Stimulated activated memory B cell treated with anti-CD40 and anti-IgM and Interleukin-4, amounts not matched to agents 10 μg/mL and 1 μg/mL and 100 μg/mL, for 72 hours (primary cell): ENCODE results near the gene CCDC9B.

Experiments
- ATAC-seq: fragments of 150-1000 bp; cut with Tn5 transposase; 2 replicates; pipeline ENCODE4 v1.10.0; 2021
- H3K27ac Mint-ChIP-seq: one replicate; pipeline ENCODE4 v1.8.0; 2022; ENCODE audit warnings: mild to moderate bottlenecking, mixed read lengths
- H3K27me3 Mint-ChIP-seq: one replicate; pipeline ENCODE4 v1.8.0; 2022; ENCODE audit warnings: mixed read lengths
- H3K36me3 Mint-ChIP-seq: one replicate; pipeline ENCODE4 v1.8.0; 2022; ENCODE audit warnings: mixed read lengths
- H3K4me1 Mint-ChIP-seq: one replicate; pipeline ENCODE4 v1.8.0; 2022; ENCODE audit warnings: mixed read lengths
- H3K4me3 Mint-ChIP-seq: one replicate; pipeline ENCODE4 v1.8.0; 2022; ENCODE audit warnings: mild to moderate bottlenecking, moderate library complexity, mixed read lengths
- H3K9me3 Mint-ChIP-seq: one replicate; pipeline ENCODE4 v1.8.0; 2022; ENCODE audit warnings: mixed read lengths

The CCDC9B gene

GRCh38 chr15:40331026-40331425, 9.7 kb downstream of the CCDC9B start:
- Mint-ChIP-seq H3K27ac (no peak overlapping the region), H3K4me3 (no peak overlapping the region), H3K4me1 (peaks cover 21% of the 10 kb centered on the region), H3K9me3 (no peaks in the 10 kb centered on the region), H3K36me3 (no peaks in the 10 kb centered on the region), H3K27me3 (no peaks in the 10 kb centered on the region)
- no peak for ATAC-seq

DNA sequence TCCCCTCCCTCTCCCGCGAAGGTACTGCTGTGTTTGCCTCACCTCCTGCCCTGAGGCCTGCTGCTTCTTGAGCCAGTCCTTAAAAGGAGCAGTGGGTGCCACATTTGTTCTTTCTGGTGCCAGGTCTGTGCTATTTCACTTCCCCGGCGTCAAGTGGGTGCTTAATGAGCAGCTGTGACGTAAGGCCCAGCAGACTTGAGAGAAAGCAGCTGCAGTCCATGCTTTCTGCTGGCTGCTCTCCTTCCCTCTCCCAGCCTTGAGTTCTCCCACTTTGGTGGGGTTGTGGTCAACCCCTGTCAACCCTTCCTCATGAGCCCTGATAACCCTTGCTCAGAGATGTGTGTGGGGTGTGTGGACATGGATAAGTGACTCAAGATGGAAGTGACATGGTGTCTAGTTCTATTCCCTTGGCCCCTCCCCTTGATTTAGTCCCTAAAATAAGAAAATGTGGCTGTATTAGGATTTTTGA, 10.3 kb downstream of the CCDC9B start:
- H3K27me3 Mint-ChIP-seq, result no peaks in the 10 kb centered on the region
- H3K9me3 Mint-ChIP-seq, result no peaks in the 10 kb centered on the region
- no peaks in the 10 kb centered on the region for H3K36me3 Mint-ChIP-seq
- H3K4me1 Mint-ChIP-seq, result peaks cover 22% of the 10 kb centered on the region
- no peak for ATAC-seq
- no peak overlapping the region for H3K4me3 Mint-ChIP-seq
- H3K27ac Mint-ChIP-seq, result no peak overlapping the region

- H3K9me3 Mint-ChIP-seq, result no peaks in the 10 kb centered on the region
- H3K27ac Mint-ChIP-seq, result no peak overlapping the region
- ATAC-seq, result no peak
- no peaks in the 10 kb centered on the region for H3K27me3 Mint-ChIP-seq
- peaks cover 23% of the 10 kb centered on the region for H3K4me1 Mint-ChIP-seq
- H3K36me3 Mint-ChIP-seq, result no peaks in the 10 kb centered on the region
- no peak overlapping the region for H3K4me3 Mint-ChIP-seq
Observed at GRCh38 chr15:40329804-40330203, 10.9 kb downstream of the CCDC9B start.

GRCh38 chr15:40328751-40329150, 12.0 kb downstream of the CCDC9B start:
- no peak for ATAC-seq
- H3K36me3 Mint-ChIP-seq, result no peaks in the 10 kb centered on the region
- H3K9me3 Mint-ChIP-seq, result no peaks in the 10 kb centered on the region
- H3K4me1 Mint-ChIP-seq, result peaks cover 14% of the 10 kb centered on the region
- no peak overlapping the region for H3K27ac Mint-ChIP-seq
- H3K27me3 Mint-ChIP-seq, result no peaks in the 10 kb centered on the region
- H3K4me3 Mint-ChIP-seq, result no peak overlapping the region

GRCh38 chr15:40328176-40328575, 12.6 kb downstream of the CCDC9B start:
- Mint-ChIP-seq H3K27ac (no peak overlapping the region), H3K27me3 (no peaks in the 10 kb centered on the region), H3K4me1 (peaks cover 12% of the 10 kb centered on the region), H3K36me3 (no peaks in the 10 kb centered on the region), H3K4me3 (no peak overlapping the region), H3K9me3 (no peaks in the 10 kb centered on the region)
- no peak for ATAC-seq

DNA sequence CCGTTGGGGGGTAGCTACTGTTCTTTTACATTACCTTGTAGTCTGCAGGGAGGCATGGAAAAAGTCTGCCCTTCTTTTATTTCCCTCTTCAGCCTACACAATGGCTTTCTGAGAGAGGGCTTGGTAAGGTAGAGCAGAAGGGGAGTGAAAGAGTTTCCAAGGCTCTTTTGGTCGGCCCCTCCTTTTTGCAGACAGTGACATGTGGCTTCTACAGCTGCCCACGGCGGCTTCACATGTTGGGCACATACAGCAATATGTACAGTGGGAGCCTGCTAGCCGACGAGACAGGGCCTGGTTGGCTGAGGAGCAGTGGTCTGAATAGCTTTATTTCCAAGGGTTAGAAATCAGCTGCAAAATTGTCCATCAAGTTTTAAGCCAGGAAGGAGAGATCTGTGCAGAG, 13.3 kb downstream of the CCDC9B start:
- Mint-ChIP-seq H3K4me1 (peaks cover 19% of the 10 kb centered on the region), H3K9me3 (no peaks in the 10 kb centered on the region), H3K27ac (no peak overlapping the region), H3K36me3 (no peaks in the 10 kb centered on the region), H3K4me3 (no peak overlapping the region), H3K27me3 (no peaks in the 10 kb centered on the region)
- no peak for ATAC-seq

- no peaks in the 10 kb centered on the region for H3K9me3 Mint-ChIP-seq
- no peak overlapping the region for H3K4me3 Mint-ChIP-seq
- H3K36me3 Mint-ChIP-seq, result no peaks in the 10 kb centered on the region
- no peak for ATAC-seq
- peaks cover 32% of the 10 kb centered on the region for H3K4me1 Mint-ChIP-seq
- H3K27ac Mint-ChIP-seq, result no peak overlapping the region
- no peaks in the 10 kb centered on the region for H3K27me3 Mint-ChIP-seq
Observed at GRCh38 chr15:40325700-40326099, 15.0 kb downstream of the CCDC9B start.

- no peak for ATAC-seq
- Mint-ChIP-seq H3K4me3 (peak overlapping the region; percentile 64), H3K4me1 (peaks cover 33% of the 10 kb centered on the region), H3K27ac (no peak overlapping the region), H3K36me3 (no peaks in the 10 kb centered on the region), H3K9me3 (no peaks in the 10 kb centered on the region), H3K27me3 (no peaks in the 10 kb centered on the region)
Observed at GRCh38 chr15:40325188-40325587, 15.6 kb downstream of the CCDC9B start.

DNA sequence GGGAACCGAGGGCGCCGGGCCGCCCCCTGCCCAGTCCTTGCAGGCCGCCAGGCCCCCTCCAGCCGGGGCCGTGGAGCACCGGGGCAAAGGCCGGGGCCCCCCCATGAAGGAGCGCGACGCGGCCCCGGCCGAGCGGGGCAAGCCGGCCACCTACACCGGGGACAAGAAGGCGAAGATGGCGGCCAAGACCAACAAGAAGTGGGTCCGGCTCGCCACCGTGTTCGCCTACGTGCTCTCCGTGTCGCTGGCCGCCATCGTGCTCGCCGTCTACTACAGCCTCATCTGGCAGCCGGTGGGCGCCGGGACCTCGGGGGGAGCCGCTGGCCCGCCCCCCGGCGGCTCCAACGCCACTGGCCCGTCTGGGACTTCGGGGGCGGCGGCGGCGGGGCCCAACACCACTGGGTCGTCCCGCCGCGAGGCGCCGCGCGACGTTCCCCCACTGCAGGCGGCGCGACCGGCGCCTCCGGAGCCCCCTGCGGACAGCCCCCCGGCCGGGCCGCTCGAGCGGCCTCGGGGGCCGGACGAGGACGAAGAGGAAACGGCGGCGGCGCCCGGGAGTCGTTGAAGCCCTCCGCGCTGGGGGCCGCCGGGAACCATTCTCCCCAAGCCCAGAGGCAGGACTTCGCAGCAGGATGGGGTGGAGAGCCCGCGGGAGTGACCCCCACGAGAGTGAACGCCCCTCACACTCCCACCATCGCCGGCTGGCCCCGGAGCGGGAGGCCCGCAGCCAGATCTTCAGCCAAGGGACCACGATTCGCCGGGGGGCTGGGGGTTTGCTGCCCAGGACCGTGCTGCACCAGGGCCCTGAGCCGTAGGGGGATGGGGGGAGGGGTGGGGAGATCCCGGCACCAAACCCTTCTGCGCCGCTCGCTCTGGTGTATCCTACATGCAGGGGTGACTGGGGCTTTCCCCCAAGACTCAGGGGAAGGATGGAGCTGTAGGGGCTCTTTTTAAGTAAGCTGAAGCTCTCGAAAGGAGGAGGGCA, 16.5 kb downstream of the CCDC9B start:
- no peaks in the 10 kb centered on the region for H3K9me3 Mint-ChIP-seq
- peak; percentile 22 for ATAC-seq

GRCh38 chr15:40323239-40323952, 17.3 kb downstream of the CCDC9B start, which contains the start of gene INAFM2:
INAFM2 (plus strand) TSS chr15:40323692; CDS start chr15:40324056, 364 bp downstream.
- H3K4me3 Mint-ChIP-seq, result peak within 1 kb of the TSS; percentile 74
- no peaks in the 10 kb centered on the region for H3K27me3 Mint-ChIP-seq
- H3K27ac Mint-ChIP-seq, result peak within 1 kb of the TSS; percentile 28

More for the DNA sequence above, 16.5 kb downstream of the CCDC9B start:
- Mint-ChIP-seq H3K27me3 (no peaks in the 10 kb centered on the region), H3K4me3 (peak overlapping the region; percentile 64), H3K27ac (no peak overlapping the region), H3K4me1 (peaks cover 33% of the 10 kb centered on the region), H3K36me3 (no peaks in the 10 kb centered on the region)

GRCh38 chr15:40322531-40323238, 18.1 kb downstream of the CCDC9B start:
- Mint-ChIP-seq H3K4me1 (peaks cover 33% of the 10 kb centered on the region), H3K4me3 (peak overlapping the region; percentile 74), H3K27ac (peak overlapping the region; percentile 28), H3K27me3 (no peaks in the 10 kb centered on the region), H3K36me3 (no peaks in the 10 kb centered on the region), H3K9me3 (no peaks in the 10 kb centered on the region)
- no peak for ATAC-seq

More at GRCh38 chr15:40323239-40323952, 17.3 kb downstream of the CCDC9B start, which contains the start of gene INAFM2:
- Mint-ChIP-seq H3K9me3 (no peaks in the 10 kb centered on the region), H3K36me3 (no peaks in the 10 kb centered on the region), H3K4me1 (peaks cover 33% of the 10 kb centered on the region)
- ATAC-seq, result peak; percentile 97

DNA sequence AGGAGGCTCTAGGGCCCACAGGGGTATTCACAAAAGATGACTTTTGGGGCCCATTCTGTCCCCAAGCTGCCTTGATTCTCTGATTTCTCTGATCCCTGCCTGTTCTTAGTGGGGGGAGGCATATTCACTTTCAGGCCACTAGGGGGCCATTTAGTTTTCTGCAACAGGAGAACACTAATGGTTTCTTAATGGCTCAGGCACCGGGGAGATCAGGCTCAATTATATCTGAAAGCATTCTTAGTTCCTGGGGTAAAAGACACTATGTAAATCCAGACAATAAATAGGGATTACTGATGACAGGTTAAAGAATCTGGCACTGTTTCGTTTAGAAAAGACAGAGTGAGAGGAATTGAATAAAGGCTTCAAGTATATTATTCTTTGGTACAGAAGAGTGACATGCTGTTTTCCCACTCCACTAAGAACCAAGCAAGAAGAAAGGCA, 19.8 kb downstream of the CCDC9B start:
- Mint-ChIP-seq H3K27me3 (peaks cover 14% of the 10 kb centered on the region), H3K9me3 (no peaks in the 10 kb centered on the region), H3K36me3 (no peaks in the 10 kb centered on the region), H3K4me3 (no peak overlapping the region), H3K4me1 (peaks cover 45% of the 10 kb centered on the region), H3K27ac (no peak overlapping the region)
- ATAC-seq, result no peak

DNA sequence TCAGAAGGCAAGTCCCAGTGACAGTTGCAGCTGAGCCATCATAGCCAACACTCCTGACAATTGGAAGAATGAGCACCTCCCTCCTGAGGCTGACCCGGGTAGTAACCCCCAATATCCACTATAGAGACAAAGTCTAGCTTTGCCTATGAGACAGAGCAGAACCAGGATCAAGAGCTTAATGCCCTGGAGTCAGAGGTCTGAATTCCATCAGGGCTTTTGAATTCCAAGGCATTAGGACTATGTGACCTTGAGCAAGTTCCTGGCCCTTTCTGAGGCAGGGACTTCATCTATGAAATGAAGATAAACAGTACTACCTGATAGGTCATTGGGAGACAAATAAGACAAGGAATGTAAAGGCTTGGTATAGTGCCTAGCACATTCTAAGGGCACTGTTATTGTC, 20.3 kb downstream of the CCDC9B start:
- no peak for ATAC-seq
- Mint-ChIP-seq H3K9me3 (no peaks in the 10 kb centered on the region), H3K4me1 (peaks cover 43% of the 10 kb centered on the region), H3K4me3 (no peak overlapping the region), H3K27me3 (peaks cover 19% of the 10 kb centered on the region), H3K36me3 (no peaks in the 10 kb centered on the region), H3K27ac (no peak overlapping the region)

GRCh38 chr15:40317580-40317979, 23.2 kb downstream of the CCDC9B start:
- Mint-ChIP-seq H3K27ac (peak overlapping the region; percentile 27), H3K27me3 (peaks cover 22% of the 10 kb centered on the region), H3K4me3 (no peak overlapping the region), H3K36me3 (no peaks in the 10 kb centered on the region), H3K9me3 (no peaks in the 10 kb centered on the region), H3K4me1 (peaks cover 27% of the 10 kb centered on the region)
- ATAC-seq, result no peak

DNA sequence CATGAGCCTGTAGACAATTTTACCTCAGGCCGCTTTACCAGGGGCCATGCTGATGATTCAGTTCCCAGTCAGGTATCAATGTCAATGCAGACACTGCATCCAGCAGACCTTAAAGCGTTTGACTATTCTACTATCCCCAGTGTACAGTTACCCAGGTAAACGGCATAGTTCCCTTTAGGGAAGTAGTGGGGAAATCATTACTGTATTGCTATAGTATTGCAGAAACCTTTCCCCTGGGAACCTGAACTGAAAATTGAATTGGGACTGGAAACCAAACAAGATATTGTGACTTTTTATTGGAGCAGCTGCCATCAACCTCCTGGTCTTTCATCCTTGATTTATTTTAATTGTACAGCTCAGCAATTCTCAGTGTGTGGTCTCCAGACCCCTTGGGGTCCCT, 23.8 kb downstream of the CCDC9B start:
- H3K4me3 Mint-ChIP-seq, result no peak overlapping the region
- no peaks in the 10 kb centered on the region for H3K36me3 Mint-ChIP-seq
- peaks cover 21% of the 10 kb centered on the region for H3K4me1 Mint-ChIP-seq
- H3K27me3 Mint-ChIP-seq, result peaks cover 22% of the 10 kb centered on the region
- H3K9me3 Mint-ChIP-seq, result no peaks in the 10 kb centered on the region
- peak overlapping the region; percentile 27 for H3K27ac Mint-ChIP-seq
- no peak for ATAC-seq
